Activated CD4-positive, alpha-beta memory T cell treated with anti-CD3 and anti-CD28 coated beads, Interleukin-2, amount 10 ng/mL, durations not matched to agents 7 days and 5 days (primary cell): Measurements from ENCODE around the gene PKHD1. TPM values are rescaled to one million over a fixed set of nuclear protein-coding genes. Genes with fewer than 3 reads are reported as not detected.

ENCODE experiments used
- CTCF ChIA-PET: fragments of 350-600 bp; sonication (Branson Sonifier 250); formaldehyde crosslinking; loops from one replicate; lab custom pipeline; 2021; ENCODE audit warnings: antibody characterized with exemption, inconsistent platforms; lab: Charles Lee
- POLR2A ChIA-PET: fragments of 350-600 bp; sonication (Branson Sonifier 250); formaldehyde crosslinking; loops from one replicate; lab custom pipeline; 2021; ENCODE audit warnings: antibody characterized with exemption; lab: Charles Lee
- DNase-seq: peaks from one replicate; pipeline ENCODE4 v3.0.0-alpha.2; 2020
- H3K27ac Mint-ChIP-seq: one replicate; pipeline ENCODE4 v1.8.0; 2021; ENCODE audit warnings: mild to moderate bottlenecking, mixed read lengths
- H3K27me3 Mint-ChIP-seq: one replicate; pipeline ENCODE4 v1.8.0; 2021; ENCODE audit warnings: mixed read lengths
- H3K36me3 Mint-ChIP-seq: one replicate; pipeline ENCODE4 v1.8.0; 2021; ENCODE audit warnings: low read depth, mixed read lengths
- H3K4me1 Mint-ChIP-seq: one replicate; pipeline ENCODE4 v1.8.0; 2021; ENCODE audit warnings: mixed read lengths
- H3K4me3 Mint-ChIP-seq: one replicate; pipeline ENCODE4 v1.8.0; 2021; ENCODE audit warnings: mild to moderate bottlenecking, mixed read lengths
- H3K9me3 Mint-ChIP-seq: one replicate; pipeline ENCODE4 v1.8.0; 2021; ENCODE audit warnings: mixed read lengths
- total RNA-seq, 2 experiments: library from RNA; stranded (reverse); gene quantifications; one replicate each; pipeline ENCODE4 v1.2.3, GENCODE V29; 2021

The PKHD1 gene
- total RNA-seq, result not detected

GRCh38 chr6:52087498-52087999, at the start of gene PKHD1:
Gene PKHD1, minus strand, starts transcription at chr6:52087613. Its CDS starts 2,680 bp downstream, at chr6:52084933.
- Mint-ChIP-seq H3K4me3 (no peak within 1 kb of the TSS), H3K27ac (no peak within 1 kb of the TSS), H3K27me3 (peaks cover 16% of the 10 kb centered on the region), H3K4me1 (no peaks in the 10 kb centered on the region), H3K36me3 (no peaks in the 10 kb centered on the region), H3K9me3 (no peaks in the 10 kb centered on the region)
- POLR2A ChIA-PET, result no interaction called here
- CTCF ChIA-PET, result interaction anchor here (1.0 kb wide), 1 partner anchor 38 kb away, joined by 3 read pairs; no protein-coding TSS in a partner anchor
- no peak for DNase-seq

- no peaks in the 10 kb centered on the region for H3K36me3 Mint-ChIP-seq
- ChIA-PET POLR2A (no interaction called here), CTCF (no interaction called here)
- H3K4me3 Mint-ChIP-seq, result no peak overlapping the region
- H3K27ac Mint-ChIP-seq, result no peak overlapping the region
- H3K9me3 Mint-ChIP-seq, result no peaks in the 10 kb centered on the region
- H3K27me3 Mint-ChIP-seq, result peaks cover 17% of the 10 kb centered on the region
- DNase-seq, result no peak
- H3K4me1 Mint-ChIP-seq, result peaks cover 4% of the 10 kb centered on the region
Measured at GRCh38 chr6:52136934-52137467, 49.6 kb upstream of the PKHD1 start.

- H3K4me1 Mint-ChIP-seq, result peaks cover 4% of the 10 kb centered on the region
- CTCF ChIA-PET, result no interaction called here
- no peak for DNase-seq
- no peak overlapping the region for H3K27ac Mint-ChIP-seq
- H3K36me3 Mint-ChIP-seq, result no peaks in the 10 kb centered on the region
- no peak overlapping the region for H3K4me3 Mint-ChIP-seq
- peaks cover 10% of the 10 kb centered on the region for H3K27me3 Mint-ChIP-seq
- POLR2A ChIA-PET, result no interaction called here
- no peaks in the 10 kb centered on the region for H3K9me3 Mint-ChIP-seq
Measured at GRCh38 chr6:52136055-52136454, 48.6 kb upstream of the PKHD1 start.

GRCh38 chr6:52135217-52135616, 47.8 kb upstream of the PKHD1 start:
- Mint-ChIP-seq H3K27me3 (peaks cover 8% of the 10 kb centered on the region), H3K27ac (no peak overlapping the region), H3K36me3 (no peaks in the 10 kb centered on the region), H3K4me3 (no peak overlapping the region), H3K4me1 (peaks cover 4% of the 10 kb centered on the region), H3K9me3 (no peaks in the 10 kb centered on the region)
- ChIA-PET POLR2A (no interaction called here), CTCF (no interaction called here)
- no peak for DNase-seq

- no peaks in the 10 kb centered on the region for H3K9me3 Mint-ChIP-seq
- peaks cover 10% of the 10 kb centered on the region for H3K27me3 Mint-ChIP-seq
- no peaks in the 10 kb centered on the region for H3K36me3 Mint-ChIP-seq
- ChIA-PET CTCF (no interaction called here), POLR2A (no interaction called here)
- H3K4me1 Mint-ChIP-seq, result peaks cover 4% of the 10 kb centered on the region
- no peak for DNase-seq
- H3K27ac Mint-ChIP-seq, result no peak overlapping the region
- H3K4me3 Mint-ChIP-seq, result no peak overlapping the region
Measured at GRCh38 chr6:52134011-52134410, 46.6 kb upstream of the PKHD1 start.

- Mint-ChIP-seq H3K27me3 (peaks cover 13% of the 10 kb centered on the region), H3K27ac (no peak overlapping the region), H3K9me3 (no peaks in the 10 kb centered on the region), H3K4me3 (no peak overlapping the region), H3K36me3 (no peaks in the 10 kb centered on the region), H3K4me1 (peaks cover 4% of the 10 kb centered on the region)
- ChIA-PET CTCF (no interaction called here), POLR2A (no interaction called here)
- DNase-seq, result no peak
Measured at GRCh38 chr6:52133324-52133723, 45.9 kb upstream of the PKHD1 start.

- CTCF ChIA-PET, result interaction anchor here (1.5 kb wide), 1 partner anchor 72 kb away, joined by 4 read pairs; no protein-coding TSS in a partner anchor
- H3K36me3 Mint-ChIP-seq, result no peaks in the 10 kb centered on the region
- H3K27me3 Mint-ChIP-seq, result peaks cover 16% of the 10 kb centered on the region
- peaks cover 4% of the 10 kb centered on the region for H3K4me1 Mint-ChIP-seq
- H3K4me3 Mint-ChIP-seq, result no peak overlapping the region
- no peak for DNase-seq
- H3K27ac Mint-ChIP-seq, result no peak overlapping the region
- POLR2A ChIA-PET, result no interaction called here
- no peaks in the 10 kb centered on the region for H3K9me3 Mint-ChIP-seq
Measured at GRCh38 chr6:52132292-52132691, 44.9 kb upstream of the PKHD1 start.

- Mint-ChIP-seq H3K9me3 (no peaks in the 10 kb centered on the region), H3K27me3 (peaks cover 20% of the 10 kb centered on the region), H3K4me1 (peaks cover 4% of the 10 kb centered on the region), H3K4me3 (no peak overlapping the region), H3K27ac (no peak overlapping the region), H3K36me3 (no peaks in the 10 kb centered on the region)
- ChIA-PET POLR2A (no interaction called here), CTCF (no interaction called here)
- no peak for DNase-seq
Measured at GRCh38 chr6:52130440-52130839, 43.0 kb upstream of the PKHD1 start.

- no peak for DNase-seq
- Mint-ChIP-seq H3K36me3 (no peaks in the 10 kb centered on the region), H3K9me3 (no peaks in the 10 kb centered on the region), H3K4me1 (no peaks in the 10 kb centered on the region), H3K27me3 (peaks cover 23% of the 10 kb centered on the region), H3K27ac (no peak overlapping the region), H3K4me3 (no peak overlapping the region)
- CTCF ChIA-PET, result no interaction called here
- POLR2A ChIA-PET, result no interaction called here
Measured at GRCh38 chr6:52127957-52128356, 40.5 kb upstream of the PKHD1 start.

- POLR2A ChIA-PET, result no interaction called here
- no peaks in the 10 kb centered on the region for H3K9me3 Mint-ChIP-seq
- DNase-seq, result no peak
- H3K36me3 Mint-ChIP-seq, result no peaks in the 10 kb centered on the region
- peaks cover 27% of the 10 kb centered on the region for H3K27me3 Mint-ChIP-seq
- CTCF ChIA-PET, result no interaction called here
- H3K4me3 Mint-ChIP-seq, result no peak overlapping the region
- H3K4me1 Mint-ChIP-seq, result no peaks in the 10 kb centered on the region
- no peak overlapping the region for H3K27ac Mint-ChIP-seq
Measured at GRCh38 chr6:52126231-52126630, 38.8 kb upstream of the PKHD1 start.

GRCh38 chr6:52125572-52125971, 38.2 kb upstream of the PKHD1 start:
- Mint-ChIP-seq H3K27me3 (peaks cover 28% of the 10 kb centered on the region), H3K9me3 (no peaks in the 10 kb centered on the region), H3K36me3 (no peaks in the 10 kb centered on the region), H3K27ac (no peak overlapping the region), H3K4me3 (no peak overlapping the region), H3K4me1 (no peaks in the 10 kb centered on the region)
- DNase-seq, result no peak
- POLR2A ChIA-PET, result no interaction called here
- CTCF ChIA-PET, result no interaction called here

GRCh38 chr6:52125139-52125538, 37.7 kb upstream of the PKHD1 start:
- H3K4me3 Mint-ChIP-seq, result no peak overlapping the region
- no peak for DNase-seq
- POLR2A ChIA-PET, result no interaction called here
- no peaks in the 10 kb centered on the region for H3K36me3 Mint-ChIP-seq
- no peaks in the 10 kb centered on the region for H3K9me3 Mint-ChIP-seq
- no peaks in the 10 kb centered on the region for H3K4me1 Mint-ChIP-seq
- H3K27me3 Mint-ChIP-seq, result peaks cover 28% of the 10 kb centered on the region
- CTCF ChIA-PET, result no interaction called here
- H3K27ac Mint-ChIP-seq, result no peak overlapping the region

- Mint-ChIP-seq H3K9me3 (no peaks in the 10 kb centered on the region), H3K27ac (no peak overlapping the region), H3K4me1 (no peaks in the 10 kb centered on the region), H3K27me3 (peaks cover 25% of the 10 kb centered on the region), H3K4me3 (no peak overlapping the region), H3K36me3 (no peaks in the 10 kb centered on the region)
- no peak for DNase-seq
- ChIA-PET POLR2A (no interaction called here), CTCF (no interaction called here)
Measured at GRCh38 chr6:52124126-52125121, 37.0 kb upstream of the PKHD1 start.
